ENCODE measurements around the gene CEP170B.
"Not testable (repeated sequence)": the region's sequence is repeated elsewhere in the genome, so short reads cannot be mapped to it uniquely, and the experiment has no call there.

CEP170B gene

DNA sequence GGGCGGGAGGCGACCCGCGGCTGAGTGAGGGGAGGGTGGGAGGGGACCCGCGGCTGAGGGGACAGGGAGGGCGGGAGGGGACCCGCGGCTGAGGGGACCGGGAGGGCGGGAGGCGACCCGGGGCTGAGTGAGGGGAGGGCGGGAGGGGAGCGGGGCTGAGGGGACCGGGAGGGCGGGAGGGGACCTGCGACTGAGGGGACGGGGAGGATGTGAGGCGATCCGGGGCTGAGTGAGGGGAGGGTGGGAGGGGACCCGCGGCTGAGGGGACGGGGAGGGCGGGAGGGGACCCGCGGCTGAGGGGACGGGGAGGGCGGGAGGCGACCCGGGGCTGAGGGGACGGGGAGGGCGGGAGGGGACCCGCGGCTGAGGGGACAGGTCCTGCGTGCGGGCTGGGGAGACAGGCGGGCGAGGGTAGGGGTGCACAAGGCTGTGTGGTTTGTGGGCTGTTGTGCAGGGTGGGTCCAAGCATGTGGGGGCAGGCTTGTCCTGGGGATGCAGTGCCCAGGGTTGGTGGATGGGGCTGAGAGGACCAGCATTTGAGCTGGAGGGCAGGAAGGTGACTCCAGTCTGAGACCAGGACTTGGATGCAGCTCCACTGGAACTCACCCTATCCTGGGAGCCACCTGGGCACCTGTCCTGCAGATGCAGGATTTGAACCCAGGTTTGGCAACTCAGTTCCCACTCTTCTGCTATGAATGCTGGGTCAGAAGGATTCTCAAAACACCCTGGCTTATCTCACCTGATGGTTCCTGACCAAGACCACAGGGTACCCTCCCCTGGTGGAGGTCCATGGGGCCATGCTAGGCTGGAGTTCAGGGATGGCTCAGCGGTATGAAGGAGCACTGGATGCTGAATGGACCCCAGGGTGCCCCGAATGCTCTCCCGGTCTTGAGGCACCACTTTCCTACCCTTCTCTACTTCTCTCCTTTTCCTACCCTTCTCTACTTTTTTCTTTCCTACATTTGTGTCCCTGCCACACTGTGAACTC, 69.0 kb downstream of the CEP170B start:
- no peak for DNase-seq

DNA sequence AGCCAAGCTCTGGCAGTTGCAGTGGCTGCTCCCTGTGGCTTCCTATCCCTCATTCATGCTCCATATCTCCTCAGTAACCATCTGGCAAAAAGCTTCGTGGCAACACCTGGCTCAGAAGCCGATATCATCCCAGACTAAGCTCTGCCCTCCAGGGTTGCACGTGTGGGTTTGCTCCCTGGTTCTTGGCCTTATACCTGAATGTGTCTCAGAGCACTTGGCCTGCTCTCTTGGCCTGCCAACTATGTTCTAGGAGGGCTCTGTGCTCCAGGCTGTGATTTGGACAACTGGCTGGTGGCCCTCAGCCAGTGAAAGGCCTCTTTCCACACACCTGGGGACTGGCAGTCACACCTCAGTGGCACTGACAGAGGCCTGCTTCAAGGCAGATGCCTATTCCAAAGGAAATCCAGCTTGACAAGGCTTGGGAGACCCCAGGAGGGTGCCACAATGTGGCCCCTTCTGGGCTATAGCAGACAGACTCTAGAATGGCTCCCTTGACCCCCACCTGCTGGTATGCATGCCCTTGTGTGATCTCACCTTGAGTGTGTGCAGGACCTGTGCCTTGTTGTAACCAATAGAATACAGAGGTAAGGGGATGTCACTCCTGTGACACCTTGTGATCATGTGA, 70.1 kb downstream of the CEP170B start:
- no peak for DNase-seq

DNA sequence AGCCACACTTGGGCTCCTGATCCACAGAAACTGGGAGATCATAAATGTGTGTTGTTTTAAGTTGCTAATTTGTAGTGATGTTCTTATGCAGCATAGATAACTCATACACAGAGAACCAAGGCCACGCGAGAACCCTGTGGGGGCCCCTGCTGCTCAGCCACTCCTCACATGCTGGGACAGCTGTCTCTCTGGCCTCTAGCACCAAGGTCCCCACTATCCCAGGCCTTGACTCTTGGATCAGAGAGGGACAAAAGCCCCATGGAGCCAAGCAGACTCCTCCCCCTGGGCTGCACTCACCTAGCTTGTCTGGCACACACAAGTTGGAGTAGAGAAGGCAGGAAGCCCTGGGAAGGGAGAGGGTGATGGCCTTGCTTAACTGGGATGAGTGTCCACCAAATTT, 70.9 kb downstream of the CEP170B start:
- no peak for DNase-seq

DNA sequence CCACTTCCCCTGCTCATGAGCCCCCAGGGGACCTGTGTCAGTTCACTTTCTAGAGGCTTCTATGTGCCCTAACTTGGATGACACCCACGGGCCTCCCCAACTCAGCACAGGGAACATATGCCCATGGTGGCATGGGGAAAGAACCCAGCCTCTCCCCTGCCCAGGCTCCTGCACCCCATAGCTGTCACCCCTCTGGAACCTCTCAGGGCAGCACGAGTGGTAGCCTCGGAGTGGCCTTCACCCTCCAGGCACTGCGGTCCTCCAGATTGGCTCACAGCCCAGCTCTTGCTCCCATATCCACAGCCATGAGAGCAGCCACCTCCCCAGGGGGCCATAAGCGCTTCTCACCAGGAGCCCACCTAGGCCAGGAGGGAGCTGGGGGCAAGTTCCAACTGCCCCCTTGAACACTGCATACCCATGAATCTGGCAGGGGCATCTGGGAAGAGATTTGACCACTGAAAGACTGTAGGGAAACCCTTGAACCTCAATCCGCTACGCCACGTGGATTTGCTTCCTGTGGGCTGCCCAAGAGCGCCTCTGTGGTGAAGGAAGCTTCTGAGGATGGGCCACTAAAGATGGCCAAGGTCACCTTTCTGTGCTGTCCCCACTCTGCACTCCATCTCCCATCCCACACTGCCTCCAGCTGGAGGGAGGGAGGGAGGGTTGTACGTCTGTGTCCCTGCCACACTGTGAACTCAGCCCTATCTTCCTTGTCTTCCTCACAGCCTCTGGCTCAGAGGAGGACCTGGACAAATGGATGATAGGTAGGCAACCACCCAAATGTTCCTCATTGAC, 71.5 kb downstream of the CEP170B start:
- no peak for DNase-seq

DNA sequence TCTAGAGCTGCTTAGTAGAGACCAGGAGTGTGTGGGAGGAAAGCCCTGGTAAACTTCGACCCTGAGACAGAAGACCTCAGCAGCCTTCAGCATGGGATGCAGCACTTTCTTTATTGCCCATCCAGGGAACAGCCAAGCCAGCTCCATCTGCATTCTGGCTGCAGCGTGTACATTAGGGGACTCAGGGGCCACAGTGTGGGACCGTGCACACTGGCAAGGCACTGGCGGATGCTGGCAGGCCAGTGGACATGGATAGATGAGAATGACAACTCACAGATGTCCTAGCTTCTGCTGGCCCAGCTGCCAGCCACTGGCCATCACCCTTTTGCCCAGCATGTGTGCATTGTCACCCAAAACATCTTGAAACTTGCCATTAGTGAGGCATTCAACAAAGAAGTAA, 72.1 kb downstream of the CEP170B start:
- no peak for DNase-seq

DNA sequence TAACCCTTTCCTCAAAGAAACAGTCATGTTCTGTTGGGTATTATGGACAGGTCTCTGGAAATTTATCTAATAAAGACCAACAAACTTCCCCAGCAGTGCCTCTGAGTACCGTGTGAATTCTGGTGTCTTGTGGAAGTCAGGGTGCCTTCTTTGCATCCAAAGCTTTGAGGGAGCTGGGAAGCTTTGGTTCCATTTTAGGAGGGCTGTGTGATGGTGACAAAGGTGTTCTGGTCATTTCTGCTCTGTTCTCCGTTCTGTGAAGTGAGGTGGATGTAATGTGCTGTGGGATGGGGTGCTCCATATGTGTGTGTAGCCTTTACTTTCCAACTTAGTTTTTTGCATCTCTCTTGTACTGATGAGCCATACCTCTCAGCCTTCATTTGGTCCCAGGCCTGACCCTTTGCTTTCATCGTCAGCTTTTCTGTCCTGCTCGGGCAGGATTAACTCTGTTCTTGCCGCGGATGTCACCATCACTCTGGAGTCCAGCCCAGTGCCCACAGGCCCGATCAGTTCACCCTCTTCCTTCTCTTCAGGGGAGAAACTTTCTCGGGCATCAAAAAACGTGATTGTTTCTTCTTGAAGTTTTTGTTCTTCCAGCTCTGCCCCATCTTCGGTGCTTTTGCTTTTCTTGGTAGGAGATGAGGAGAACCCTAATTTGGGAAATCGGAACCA, 72.8 kb downstream of the CEP170B start:
- DNase-seq: no peak

DNA sequence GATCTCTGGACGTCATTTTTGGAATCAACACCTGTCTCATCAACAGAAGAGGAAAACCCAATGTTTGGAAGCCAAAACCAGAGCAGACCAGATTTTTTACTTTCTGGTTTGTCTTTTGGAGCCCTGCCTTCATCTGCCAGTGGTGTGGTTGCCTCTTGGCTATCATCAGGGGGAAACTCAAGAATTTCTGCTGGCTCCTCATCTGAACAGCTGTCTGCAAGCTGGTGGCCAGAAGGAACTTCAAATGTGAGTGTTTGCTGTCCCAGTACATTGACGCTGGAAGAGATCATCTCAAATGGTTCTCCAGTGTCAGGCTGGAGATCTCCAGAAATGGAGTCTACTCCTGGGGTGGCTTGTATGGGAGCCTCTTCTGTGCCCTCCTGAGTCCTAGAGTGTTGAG, 73.4 kb downstream of the CEP170B start:
- DNase-seq: no peak

DNA sequence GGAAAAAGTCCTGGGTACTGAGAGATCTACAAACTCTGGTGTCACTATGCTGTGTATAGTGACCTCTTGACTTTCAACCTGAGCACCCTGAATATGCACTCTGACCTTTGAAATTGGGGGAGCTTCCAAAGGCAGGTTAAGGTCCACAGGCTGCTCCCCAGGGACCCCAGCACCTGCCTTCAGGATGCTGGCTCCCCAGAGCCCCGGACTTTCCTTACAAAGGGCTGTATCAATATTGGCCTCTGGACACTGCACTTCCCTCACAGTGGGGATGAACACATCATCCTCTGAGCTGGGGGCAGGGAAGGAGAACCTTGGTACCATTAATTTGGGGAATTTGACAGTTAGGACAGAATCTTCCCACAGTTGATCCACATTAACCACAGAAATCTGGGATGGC, 73.9 kb downstream of the CEP170B start:
- no peak for DNase-seq

DNA sequence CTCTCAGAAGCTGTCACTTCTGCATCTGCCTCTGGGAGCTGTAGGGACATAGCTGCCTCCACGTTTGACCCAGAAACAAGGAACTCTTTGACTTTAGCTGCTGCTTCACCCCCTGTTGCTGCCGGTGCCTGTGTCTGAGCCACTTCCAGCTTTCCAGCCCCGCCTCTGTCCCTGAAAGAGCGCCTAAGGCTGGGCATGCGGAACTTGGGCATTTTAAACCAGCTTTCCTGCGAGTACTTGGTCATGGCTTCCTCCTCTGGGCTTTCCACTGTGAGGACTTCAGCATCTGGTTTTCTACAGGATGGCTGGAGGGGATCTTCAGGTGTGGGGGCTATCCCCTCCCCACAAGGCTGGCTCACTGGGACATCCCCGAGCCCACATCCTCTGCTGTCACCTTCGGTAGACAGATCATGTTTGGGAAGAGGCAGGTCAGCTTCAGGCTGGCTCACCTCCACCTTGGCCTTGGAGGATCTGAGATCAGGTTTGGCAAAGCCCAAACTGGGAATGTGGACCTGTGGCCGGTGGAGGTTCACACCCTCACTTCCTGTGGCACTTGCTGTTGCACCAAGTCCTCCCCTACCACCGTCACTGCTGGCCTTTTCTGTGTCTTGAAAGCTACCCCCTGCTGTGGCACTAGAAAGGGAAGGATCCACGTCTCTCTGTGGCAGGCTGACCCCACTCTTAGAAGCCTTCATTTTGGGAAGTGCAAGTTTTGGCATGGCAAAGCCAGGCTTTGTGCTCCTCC, 74.8 kb downstream of the CEP170B start:
- DNase-seq: no peak

DNA sequence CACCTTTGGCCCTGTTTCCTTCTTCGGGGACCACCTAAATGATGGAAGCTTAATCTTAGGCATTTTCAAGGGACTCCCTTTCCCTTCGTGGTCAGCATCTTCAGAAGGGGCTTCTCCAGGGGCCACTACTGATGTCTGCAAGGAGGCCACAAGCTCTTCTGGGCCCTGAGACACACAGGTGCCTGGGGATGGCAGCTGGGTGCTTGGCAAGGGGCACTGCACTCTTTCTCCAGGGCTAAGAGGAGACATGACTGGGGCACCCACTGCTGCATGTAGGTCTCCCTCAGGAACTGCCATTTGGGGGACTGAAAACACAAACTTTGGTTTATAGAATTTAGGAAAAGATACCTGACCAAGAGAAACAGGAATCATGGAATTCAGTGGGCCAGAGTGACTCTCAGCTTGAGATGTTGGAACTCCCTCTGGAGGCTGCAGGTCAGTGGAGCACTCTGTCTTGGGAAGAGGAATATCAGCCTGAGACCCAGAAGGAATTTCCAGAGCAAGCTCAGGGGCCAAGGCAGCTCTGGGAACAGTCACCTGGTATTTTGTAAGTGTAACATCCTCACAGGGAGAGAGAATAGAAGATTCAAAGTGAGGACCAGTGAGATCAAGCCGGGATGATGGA, 75.6 kb downstream of the CEP170B start:
- DNase-seq: no peak

DNA sequence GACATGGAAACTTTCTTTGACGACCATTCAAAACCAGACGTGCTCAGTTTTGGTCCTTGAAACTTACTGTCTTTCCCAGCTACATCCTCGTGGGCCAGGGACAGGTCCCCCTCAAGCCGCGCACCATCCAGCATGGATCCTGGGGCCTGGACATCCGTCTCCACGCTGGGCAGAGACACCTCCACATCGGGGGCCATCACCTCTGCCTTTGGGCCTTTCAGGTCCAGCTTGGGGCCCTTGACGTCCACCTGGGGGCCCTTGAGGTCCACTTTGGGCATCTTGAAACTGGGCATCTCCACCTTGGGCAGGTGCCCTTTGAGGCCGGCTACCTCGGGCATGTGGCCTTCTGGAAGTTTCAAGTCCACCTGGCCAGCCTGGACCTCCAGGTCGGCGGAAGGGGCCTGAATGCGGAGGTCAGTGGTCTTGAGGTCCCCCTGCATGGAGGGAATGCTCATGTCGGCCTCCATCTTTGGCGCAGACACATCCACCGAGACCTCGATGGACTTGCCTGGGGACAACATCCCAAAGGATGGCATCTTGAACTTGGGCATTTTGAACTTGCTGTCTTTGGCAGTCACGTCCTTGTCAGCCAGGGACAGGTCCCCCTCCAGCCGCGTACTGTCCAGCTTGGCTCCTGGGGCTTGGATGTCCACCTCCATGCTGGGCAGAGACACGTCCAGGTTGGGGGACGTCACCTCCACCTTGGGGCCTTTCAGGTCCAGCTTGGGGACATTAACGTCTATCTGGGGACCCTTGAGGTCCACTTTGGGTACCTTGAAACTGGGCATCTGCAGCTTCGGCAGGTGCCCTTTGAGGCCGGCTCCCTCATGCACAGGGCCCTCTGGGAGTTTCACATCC, 76.7 kb downstream of the CEP170B start:
- no peak for DNase-seq

DNA sequence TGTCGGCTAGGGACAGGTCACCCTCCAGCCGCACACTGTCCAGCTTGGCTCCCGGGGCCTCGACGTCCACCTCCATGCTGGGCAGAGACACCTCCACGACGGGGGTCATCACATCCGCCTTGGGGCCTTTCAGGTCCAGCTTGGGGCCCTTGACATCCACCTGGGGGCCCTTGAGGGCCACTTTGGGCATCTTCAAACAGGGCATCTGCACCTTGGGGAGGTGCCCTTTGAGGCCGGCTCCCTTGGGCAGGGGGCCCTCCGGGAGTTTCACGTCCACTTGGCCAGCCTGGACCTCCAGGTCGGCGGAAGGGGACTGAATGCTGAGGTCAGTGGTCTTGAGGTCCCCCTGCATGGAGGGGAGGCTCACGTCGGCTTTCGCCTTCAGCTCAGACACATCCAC, 77.5 kb downstream of the CEP170B start:
- no peak for DNase-seq

DNA sequence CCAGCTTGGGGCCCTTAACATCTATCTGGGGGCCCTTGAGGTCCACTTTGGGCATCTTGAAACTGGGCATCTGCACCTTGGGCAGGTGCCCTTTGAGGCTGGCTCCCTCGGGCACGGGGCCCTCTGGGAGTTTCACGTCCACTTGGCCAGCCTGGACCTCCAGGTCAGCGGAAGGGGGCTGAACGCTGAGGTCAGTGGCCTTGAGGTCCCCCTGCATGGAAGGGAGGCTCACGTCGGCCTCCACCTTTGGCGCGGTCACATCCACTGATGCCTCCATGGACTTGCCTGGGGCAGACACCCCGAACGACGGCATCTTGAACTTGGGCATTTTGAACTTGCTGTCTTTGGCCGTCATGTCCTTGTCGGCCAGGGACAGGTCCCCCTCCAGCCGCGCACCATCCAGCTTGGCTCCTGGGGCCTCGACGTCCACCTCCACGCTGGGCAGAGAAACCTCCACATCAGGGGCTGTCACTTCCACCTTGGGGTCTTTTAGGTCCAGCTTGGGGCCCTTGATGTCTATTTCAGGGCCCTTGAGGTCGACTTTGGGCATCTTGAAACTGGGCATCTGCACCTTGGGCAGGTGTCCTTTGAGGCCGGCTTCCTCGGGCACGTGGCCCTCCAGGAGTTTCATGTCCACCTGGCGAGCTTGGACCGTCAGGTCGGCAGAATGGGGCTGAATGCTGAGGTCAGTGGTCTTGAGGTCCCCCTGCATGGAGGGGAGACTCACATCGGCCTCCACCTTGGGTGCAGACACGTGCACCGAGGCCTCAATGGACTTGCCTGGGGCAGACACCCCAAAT, 78.3 kb downstream of the CEP170B start:
- not testable (repeated sequence) for DNase-seq

DNA sequence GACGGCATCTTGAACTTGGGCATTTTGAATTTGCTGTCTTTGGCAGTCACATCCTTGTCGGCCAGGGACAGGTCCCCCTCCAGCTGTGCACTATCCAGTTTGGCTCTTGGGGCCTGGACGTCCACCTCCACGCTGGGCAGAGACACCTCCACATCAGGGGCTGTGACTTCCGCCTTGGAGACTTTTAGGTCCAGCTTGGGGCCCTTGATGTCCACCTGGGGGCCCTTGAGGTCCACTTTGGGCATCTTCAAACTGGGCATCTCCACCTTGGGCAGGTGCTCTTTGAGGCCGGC, 78.9 kb downstream of the CEP170B start:
- DNase-seq: not testable (repeated sequence)

DNA sequence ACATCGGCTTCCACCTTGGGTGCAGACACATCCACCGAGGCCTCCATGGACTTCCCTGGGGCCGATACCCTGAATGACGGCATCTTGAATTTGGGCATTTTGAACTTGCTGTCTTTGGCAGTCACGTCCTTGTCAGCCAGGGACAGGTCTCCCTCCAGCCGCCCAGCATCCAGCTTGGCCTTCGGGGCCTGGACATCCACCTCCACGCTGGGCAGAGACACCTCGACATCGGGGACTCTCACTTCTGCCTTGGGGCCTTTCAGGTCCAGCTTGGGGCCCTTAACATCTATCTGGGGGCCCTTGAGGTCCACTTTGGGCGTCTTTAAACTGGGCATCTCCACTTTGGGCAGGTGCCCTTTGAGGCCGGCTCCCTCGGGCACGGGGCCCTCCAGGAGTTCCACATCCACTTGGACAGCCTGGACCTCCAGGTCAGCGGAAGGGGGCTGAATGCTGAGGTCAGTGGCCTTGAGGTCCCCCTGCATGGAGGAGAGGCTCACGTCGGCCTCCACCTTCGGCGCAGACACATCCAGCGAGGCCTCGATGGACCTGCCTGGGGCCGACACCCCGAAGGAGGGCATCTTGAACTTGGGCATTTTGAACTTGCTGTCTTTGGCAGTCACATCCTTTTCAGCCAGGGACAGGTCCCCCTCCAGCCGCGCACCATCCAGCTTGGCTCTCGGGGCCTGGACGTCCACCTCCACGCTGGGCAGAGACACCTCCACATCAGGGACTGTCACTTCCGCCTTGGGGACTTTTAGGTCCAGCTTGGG, 79.6 kb downstream of the CEP170B start:
- DNase-seq: peak; percentile 1

DNA sequence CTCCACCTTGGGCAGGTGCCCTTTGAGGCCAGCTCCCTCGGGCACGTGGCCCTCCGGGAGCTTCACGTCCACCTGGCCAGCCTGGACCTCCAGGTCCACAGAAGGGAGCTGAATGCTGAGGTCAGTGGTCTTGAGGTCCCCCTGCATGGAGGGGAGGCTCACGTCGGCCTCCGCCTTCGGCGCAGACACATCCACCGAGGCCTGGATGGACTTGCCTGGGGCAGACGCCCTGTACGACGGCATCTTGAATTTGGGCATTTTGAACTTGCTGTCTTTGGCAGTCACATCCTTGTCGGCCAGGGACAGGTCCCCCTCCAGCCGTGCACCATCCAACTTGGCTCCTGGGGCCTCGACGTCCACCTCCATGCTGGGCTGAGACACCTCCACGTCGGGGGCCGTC, 80.2 kb downstream of the CEP170B start:
- DNase-seq: not testable (repeated sequence)
